BE2C (cell line): Measurements from ENCODE around the gene ITGB5. TPM values are rescaled to one million over a fixed set of nuclear protein-coding genes. Genes with fewer than 3 reads are reported as not detected.

Source experiments
- DNase-seq: peaks from one replicate; pipeline ENCODE4 v3.0.0-alpha.2; 2020
- H3K27me3 ChIP-seq: fragments of 250-450 bp; sonication (Bioruptor Pico); 2 replicates; pipeline ENCODE4 v1.5.1; 2020; ENCODE audit warnings: mild to moderate bottlenecking
- H3K36me3 ChIP-seq: fragments of 250-450 bp; sonication (Bioruptor Pico); 2 replicates; pipeline ENCODE4 v1.5.1; 2020; ENCODE audit warnings: mild to moderate bottlenecking
- H3K4me1 ChIP-seq: fragments of 250-450 bp; sonication (Bioruptor Pico); 2 replicates; pipeline ENCODE4 v1.5.1; 2020
- H3K4me3 ChIP-seq: 2 replicates; pipeline ENCODE4 v1.5.1; 2011; ENCODE audit warnings: low read depth, low read length
- H3K9me3 ChIP-seq: fragments of 250-450 bp; sonication (Bioruptor Pico); 2 replicates; pipeline ENCODE4 v1.5.1; 2020
- polyA plus RNA-seq: library from polyadenylated mRNA; unstranded; fragments of >200 nt; gene quantifications from one replicate; pipeline ENCODE4 v1.2.1, GENCODE V29; 2012; ENCODE audit warnings: low read depth, missing spikeins; ENCODE audit not compliant: insufficient read length, insufficient read depth
- TF ChIP-seq, protein P1 (sequence below): IDR thresholded peaks from 2 replicates; pipeline ENCODE4 v1.5.1; 2012; ENCODE audit warnings: mild to moderate bottlenecking, low read depth, low read length

The ITGB5 gene, protein sequence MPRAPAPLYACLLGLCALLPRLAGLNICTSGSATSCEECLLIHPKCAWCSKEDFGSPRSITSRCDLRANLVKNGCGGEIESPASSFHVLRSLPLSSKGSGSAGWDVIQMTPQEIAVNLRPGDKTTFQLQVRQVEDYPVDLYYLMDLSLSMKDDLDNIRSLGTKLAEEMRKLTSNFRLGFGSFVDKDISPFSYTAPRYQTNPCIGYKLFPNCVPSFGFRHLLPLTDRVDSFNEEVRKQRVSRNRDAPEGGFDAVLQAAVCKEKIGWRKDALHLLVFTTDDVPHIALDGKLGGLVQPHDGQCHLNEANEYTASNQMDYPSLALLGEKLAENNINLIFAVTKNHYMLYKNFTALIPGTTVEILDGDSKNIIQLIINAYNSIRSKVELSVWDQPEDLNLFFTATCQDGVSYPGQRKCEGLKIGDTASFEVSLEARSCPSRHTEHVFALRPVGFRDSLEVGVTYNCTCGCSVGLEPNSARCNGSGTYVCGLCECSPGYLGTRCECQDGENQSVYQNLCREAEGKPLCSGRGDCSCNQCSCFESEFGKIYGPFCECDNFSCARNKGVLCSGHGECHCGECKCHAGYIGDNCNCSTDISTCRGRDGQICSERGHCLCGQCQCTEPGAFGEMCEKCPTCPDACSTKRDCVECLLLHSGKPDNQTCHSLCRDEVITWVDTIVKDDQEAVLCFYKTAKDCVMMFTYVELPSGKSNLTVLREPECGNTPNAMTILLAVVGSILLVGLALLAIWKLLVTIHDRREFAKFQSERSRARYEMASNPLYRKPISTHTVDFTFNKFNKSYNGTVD
- 164 TPM for polyA plus RNA-seq

DNA sequence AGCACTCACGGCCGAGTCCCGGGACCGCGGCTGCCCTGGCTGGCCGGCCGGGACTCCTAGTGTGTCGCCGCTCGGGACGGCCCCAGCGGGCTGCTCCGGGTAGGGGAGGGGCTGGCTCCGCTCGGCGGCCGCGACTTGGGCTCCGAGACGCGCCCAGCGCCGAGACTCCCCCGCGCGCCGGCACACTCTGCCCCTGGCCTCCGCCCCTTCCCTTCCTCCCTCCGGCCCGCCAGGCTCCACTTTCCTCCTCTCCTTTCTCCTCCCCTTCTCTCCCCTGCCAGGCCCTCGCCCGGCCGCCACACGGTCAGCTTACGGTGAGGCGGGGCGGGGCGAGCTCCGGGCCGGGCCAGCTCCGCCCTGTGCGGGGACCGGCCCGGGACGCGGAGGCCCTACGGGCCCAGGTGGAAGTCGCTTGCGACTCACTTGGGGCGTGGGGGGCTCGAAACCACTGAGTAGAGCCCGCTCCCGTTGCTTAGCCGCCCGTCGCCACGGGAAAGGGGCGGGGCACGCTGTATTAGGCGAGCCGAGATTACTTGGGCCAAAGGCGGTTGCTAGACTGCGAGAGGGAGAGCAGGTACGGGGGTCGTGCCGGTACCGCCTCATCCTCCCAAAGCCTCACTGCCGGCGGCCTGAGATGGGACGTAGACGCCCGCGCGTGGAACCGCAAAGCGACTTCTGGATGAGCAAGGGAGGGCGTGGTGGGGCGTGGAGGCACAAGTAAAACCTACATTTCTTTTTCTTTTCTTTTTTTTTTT lies at the start of gene ITGB5:
Gene ITGB5, minus strand, starts transcription at position 189 of the 755 bp plus-strand sequence. CDS start 365 bp downstream, outside the sequence.
- Histone ChIP-seq H3K36me3 (no peaks in the 10 kb centered on the region; the same call in 1 of the 2 replicates), H3K4me3 (peak within 1 kb of the TSS; percentile 76), H3K27me3 (no peaks in the 10 kb centered on the region), H3K9me3 (no peaks in the 10 kb centered on the region), H3K4me1 (peaks cover 3% of the 10 kb centered on the region; the same call in 1 of the 2 replicates)
- TF ChIP-seq, protein P1, sequence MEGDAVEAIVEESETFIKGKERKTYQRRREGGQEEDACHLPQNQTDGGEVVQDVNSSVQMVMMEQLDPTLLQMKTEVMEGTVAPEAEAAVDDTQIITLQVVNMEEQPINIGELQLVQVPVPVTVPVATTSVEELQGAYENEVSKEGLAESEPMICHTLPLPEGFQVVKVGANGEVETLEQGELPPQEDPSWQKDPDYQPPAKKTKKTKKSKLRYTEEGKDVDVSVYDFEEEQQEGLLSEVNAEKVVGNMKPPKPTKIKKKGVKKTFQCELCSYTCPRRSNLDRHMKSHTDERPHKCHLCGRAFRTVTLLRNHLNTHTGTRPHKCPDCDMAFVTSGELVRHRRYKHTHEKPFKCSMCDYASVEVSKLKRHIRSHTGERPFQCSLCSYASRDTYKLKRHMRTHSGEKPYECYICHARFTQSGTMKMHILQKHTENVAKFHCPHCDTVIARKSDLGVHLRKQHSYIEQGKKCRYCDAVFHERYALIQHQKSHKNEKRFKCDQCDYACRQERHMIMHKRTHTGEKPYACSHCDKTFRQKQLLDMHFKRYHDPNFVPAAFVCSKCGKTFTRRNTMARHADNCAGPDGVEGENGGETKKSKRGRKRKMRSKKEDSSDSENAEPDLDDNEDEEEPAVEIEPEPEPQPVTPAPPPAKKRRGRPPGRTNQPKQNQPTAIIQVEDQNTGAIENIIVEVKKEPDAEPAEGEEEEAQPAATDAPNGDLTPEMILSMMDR: no peak
- DNase-seq: peak; percentile 89

DNA sequence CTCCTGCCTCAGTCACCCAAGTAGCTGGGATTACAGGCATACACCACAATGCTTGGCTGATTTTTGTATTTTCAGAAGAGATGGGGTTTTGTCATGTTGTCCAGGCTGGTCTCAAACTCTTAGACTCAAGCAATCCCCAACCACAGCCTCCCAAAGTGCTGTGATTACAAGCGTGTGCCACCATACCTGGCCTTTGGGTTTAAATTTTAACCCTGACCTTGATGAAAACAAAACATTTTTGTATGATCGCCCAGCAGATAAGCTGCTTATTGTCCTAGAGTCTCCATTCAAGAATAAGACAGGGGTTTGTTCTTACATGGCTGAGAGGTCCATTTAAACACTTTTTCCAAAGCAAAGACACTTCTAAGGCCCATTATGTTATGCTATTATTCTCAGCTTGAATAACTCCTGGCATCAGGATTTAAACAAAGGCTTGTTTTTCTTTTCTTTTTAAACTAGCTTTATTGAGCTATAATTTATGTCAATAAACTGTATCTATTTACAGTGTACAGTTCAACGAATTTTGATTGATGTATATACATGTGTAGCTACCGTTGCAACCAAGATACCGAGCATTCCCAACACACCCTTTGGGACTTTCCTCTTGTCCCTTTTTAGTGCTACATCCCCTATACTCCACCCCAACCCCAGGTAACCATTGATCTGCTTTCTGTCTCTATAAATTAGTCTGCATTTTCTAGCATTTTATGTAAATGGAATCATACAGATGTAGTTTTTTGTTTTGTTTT lies 48.8 kb upstream of the ITGB5 start:
- no peaks in the 10 kb centered on the region for H3K36me3 ChIP-seq
- no peaks in the 10 kb centered on the region for H3K27me3 ChIP-seq
- no peaks in the 10 kb centered on the region for H3K9me3 ChIP-seq
- TF ChIP-seq, protein P1: no peak
- H3K4me1 ChIP-seq: no peaks in the 10 kb centered on the region
- no peak overlapping the region for H3K4me3 ChIP-seq
- DNase-seq: no peak

DNA sequence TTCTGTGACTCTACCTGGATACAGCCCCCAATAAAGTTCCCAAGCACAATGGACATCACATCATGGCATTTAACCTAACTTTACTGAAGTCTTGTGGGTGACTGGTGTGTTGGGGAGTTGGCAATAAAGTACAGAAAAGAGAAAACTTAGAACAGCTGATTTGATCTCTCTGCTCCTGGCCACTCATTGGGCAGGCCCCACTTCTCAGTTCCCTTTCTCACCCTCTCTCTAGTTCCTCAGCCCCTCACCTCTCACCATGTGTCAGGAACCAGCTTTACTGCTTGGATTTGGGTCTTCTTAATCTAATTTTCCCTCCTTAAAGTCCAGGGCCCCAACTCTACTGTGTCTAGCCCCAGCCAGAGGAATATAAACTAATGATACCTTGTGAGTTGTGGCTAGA lies 48.1 kb upstream of the ITGB5 start:
- H3K4me1 ChIP-seq: no peaks in the 10 kb centered on the region
- TF ChIP-seq, protein P1: no peak
- no peak for DNase-seq
- no peaks in the 10 kb centered on the region for H3K9me3 ChIP-seq
- no peaks in the 10 kb centered on the region for H3K36me3 ChIP-seq
- no peak overlapping the region for H3K4me3 ChIP-seq
- H3K27me3 ChIP-seq: no peaks in the 10 kb centered on the region

DNA sequence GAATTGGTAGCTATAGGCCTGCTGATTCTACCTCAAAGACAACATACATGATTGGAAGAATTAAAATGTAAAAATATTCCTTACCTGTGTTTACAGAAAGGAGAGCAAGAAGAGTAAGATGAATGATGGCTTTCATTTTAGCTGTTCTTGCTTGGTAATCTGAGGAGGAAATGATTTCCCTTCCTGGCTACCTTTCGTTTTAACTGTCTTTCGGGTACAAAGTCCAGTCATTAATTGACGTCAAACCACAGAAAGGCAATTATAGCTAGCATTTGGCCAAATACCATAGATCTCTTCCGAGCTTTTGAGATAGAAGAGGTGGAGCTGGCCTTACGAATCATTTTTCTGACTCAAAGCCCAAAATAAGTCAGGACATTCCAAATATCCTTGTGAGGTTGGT lies 47.4 kb upstream of the ITGB5 start, which contains the start of gene MUC13:
Gene MUC13, minus strand, starts transcription at position 175 of the 400 bp plus-strand sequence. Its CDS starts 39 bp downstream, at position 136.
- no peaks in the 10 kb centered on the region for H3K9me3 ChIP-seq
- no peaks in the 10 kb centered on the region for H3K27me3 ChIP-seq
- H3K36me3 ChIP-seq: no peaks in the 10 kb centered on the region
- DNase-seq: no peak
- H3K4me3 ChIP-seq: no peak within 1 kb of the TSS
- no peaks in the 10 kb centered on the region for H3K4me1 ChIP-seq
- TF ChIP-seq, protein P1: no peak

DNA sequence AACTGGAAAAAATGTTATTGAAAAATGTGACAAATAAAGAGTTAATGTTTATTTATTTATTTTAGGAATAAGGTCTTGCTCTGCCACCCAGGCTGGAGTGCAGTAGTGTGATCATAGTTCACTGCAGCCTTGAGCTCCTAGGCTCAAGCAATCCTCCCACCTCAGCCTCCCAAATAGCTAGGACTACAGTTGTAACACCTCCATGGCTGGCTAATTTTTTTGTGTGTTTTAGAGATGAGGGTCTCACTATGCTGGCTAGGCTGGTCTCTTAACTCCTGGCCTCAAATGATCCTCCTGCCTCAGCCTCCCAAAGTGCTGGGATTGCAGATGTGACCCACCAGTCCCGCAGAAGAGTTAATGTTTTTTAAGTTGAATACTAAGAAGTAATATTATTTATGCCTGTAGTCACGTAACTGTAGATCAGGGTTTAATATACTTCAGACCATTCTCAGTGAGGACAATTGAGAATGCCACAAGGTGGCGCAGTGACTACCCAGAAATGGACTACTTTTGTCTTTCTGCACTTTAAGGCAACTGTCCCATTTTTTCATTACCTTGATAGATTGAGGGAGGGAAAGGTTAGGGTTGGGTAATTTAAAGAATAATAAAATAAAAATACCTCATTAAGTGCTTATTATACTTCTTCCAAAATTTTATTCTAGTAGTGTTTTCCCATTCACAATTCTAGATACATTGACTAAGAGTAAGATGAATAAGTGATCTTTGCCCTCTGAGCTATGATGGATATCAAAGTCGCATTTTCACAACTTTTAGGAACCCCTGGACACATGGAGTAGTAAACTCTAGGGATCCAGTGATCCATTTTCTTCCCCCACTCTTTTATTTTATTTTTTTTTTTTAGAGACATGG lies 41.4 kb upstream of the ITGB5 start:
- Histone ChIP-seq H3K36me3 (no peaks in the 10 kb centered on the region), H3K4me1 (no peaks in the 10 kb centered on the region), H3K27me3 (no peaks in the 10 kb centered on the region), H3K9me3 (no peaks in the 10 kb centered on the region), H3K4me3 (no peak overlapping the region)
- TF ChIP-seq, protein P1: peak; percentile 91
- peak; percentile 74 for DNase-seq
